Measurements from ENCODE around the gene ARID1A.
A peak's percentile ranks its signal among the peaks of the same experiment; 100 is the strongest.

The ARID1A gene

DNA sequence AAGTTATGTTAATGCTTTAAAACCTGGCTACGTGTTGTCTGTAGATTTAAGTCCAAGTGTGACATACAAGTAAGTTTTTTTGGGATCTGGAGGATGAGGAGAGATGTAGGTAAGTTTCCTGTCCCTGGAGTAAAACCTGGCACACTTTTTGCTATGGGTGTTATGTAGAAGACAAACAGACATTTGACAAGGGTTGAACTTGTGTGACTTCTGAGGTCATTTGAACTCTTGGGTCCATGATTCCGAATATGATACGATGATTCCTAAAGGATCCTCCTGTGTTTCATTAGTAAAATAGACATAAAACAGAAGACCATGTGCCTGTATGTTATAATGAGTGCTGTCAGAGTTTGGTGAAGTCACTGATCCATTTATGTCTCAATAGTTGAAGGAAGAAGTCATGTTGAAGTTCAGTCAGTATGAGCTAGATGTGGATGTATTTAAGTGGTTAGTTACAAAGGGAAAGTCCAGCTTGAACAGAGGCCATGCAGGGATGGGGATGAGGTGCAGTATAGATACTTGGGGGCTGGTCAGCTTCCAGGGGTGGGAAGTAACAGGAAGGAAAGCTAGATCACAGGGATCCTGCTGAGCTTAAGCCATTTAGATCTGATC, 44.3 kb downstream of the ARID1A start:
- TF ChIP-seq, protein P1, sequence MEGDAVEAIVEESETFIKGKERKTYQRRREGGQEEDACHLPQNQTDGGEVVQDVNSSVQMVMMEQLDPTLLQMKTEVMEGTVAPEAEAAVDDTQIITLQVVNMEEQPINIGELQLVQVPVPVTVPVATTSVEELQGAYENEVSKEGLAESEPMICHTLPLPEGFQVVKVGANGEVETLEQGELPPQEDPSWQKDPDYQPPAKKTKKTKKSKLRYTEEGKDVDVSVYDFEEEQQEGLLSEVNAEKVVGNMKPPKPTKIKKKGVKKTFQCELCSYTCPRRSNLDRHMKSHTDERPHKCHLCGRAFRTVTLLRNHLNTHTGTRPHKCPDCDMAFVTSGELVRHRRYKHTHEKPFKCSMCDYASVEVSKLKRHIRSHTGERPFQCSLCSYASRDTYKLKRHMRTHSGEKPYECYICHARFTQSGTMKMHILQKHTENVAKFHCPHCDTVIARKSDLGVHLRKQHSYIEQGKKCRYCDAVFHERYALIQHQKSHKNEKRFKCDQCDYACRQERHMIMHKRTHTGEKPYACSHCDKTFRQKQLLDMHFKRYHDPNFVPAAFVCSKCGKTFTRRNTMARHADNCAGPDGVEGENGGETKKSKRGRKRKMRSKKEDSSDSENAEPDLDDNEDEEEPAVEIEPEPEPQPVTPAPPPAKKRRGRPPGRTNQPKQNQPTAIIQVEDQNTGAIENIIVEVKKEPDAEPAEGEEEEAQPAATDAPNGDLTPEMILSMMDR (IDR thresholded peaks at IDR 0.05; ENCODE audit: low read depth, low read length) = no peak
- no peak overlapping the region for H3K4me3 ChIP-seq (ENCODE audit: low read depth, low read length)

DNA sequence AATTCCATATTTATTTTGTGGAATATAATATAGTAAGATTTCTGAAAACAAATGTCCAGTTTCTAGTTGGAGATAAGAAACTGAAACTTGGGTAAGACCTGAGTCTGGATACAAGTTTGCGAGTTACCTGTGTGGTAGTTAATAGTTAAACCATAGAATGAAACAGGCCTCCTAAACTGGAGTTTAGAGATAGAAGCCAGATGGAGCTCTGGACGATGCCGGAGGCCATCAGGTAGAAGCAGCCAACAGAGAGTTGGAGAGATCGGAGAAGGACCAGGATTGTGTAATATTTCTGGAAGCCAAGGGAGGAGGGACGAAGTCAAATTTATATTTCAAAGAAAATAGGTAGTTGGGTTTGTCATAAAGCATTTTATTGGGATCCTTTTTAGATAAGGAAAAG, 45.1 kb downstream of the ARID1A start:
- TF ChIP-seq, protein P1 (IDR thresholded peaks at IDR 0.05; ENCODE audit: low read depth, low read length) = no peak
- H3K4me3 ChIP-seq (ENCODE audit: low read depth, low read length) = no peak overlapping the region

- TF ChIP-seq, protein P1 (IDR thresholded peaks at IDR 0.05; ENCODE audit: low read depth, low read length) = no peak
- no peak overlapping the region for H3K4me3 ChIP-seq (ENCODE audit: low read depth, low read length)
Measured at GRCh38 chr1:26743426-26744059, 47.7 kb downstream of the ARID1A start.

DNA sequence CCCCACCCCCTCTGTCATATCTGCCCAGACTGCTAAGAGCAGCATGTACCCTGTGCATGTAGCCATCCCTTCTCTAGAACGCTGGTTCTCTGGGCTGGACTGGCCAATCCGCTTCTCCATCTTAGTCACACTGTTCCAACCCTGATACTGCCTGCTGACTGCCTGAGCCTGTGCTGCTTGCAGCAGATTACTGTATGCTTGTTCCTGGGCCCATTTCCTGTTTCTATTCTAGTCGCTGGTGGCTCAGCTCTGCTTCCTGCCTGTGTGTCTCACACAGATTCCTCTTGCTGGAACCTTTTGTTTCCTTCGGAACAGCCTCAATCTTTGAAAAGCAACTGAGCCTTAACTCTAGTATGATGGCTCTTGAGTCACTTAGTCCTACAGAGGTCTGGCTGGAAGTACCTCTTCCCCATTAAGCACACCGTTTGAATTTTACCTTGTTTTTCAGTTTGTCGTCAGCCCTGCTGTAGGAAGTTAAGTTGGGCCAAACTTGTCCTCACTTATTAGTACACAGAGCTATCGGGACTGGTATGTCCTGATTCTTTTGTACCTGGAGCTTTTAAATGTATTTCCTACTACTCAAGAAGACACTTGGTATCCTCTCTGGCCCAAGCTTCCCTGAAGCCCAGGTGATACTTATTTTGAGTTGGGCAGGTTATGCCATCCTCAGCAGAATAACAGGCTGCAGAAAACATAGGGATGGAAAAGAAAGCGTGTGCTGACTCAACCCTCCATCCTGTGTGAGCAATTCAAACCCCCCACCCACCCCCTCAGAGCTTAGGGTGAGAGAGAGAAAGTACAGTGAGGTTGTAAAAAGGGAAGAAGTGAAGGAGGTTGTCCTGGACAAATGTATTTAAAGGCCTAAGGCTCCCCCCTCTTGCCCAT, 48.5 kb downstream of the ARID1A start:
- H3K4me3 ChIP-seq (ENCODE audit: low read depth, low read length) = peak overlapping the region; percentile 17; the same call in 1 of the 2 replicates

GRCh38 chr1:26745191-26745590, 49.4 kb downstream of the ARID1A start:
- no peak overlapping the region for H3K4me3 ChIP-seq (ENCODE audit: low read depth, low read length)
- TF ChIP-seq, protein P1 (IDR thresholded peaks at IDR 0.05; ENCODE audit: low read depth, low read length) = no peak

More for the DNA sequence above, 48.5 kb downstream of the ARID1A start:
- TF ChIP-seq, protein P1 (IDR thresholded peaks at IDR 0.05; ENCODE audit: low read depth, low read length) = no peak

- TF ChIP-seq, protein P1 (IDR thresholded peaks at IDR 0.05; ENCODE audit: low read depth, low read length) = no peak
- no peak overlapping the region for H3K4me3 ChIP-seq (ENCODE audit: low read depth, low read length)
Measured at GRCh38 chr1:26747048-26747447, 51.2 kb downstream of the ARID1A start.
